CD4-positive, alpha-beta T cell treated with Interleukin-4 for 4 hours (primary cell): ENCODE measurements around the gene GSK3A.

ENCODE experiments used
- DNase-seq: peaks from one replicate; pipeline ENCODE4 v3.0.0-alpha.2; 2020

Gene GSK3A

GRCh38 chr19:42220751-42221097, 21.7 kb downstream of the GSK3A start:
- DNase-seq = no peak

DNA sequence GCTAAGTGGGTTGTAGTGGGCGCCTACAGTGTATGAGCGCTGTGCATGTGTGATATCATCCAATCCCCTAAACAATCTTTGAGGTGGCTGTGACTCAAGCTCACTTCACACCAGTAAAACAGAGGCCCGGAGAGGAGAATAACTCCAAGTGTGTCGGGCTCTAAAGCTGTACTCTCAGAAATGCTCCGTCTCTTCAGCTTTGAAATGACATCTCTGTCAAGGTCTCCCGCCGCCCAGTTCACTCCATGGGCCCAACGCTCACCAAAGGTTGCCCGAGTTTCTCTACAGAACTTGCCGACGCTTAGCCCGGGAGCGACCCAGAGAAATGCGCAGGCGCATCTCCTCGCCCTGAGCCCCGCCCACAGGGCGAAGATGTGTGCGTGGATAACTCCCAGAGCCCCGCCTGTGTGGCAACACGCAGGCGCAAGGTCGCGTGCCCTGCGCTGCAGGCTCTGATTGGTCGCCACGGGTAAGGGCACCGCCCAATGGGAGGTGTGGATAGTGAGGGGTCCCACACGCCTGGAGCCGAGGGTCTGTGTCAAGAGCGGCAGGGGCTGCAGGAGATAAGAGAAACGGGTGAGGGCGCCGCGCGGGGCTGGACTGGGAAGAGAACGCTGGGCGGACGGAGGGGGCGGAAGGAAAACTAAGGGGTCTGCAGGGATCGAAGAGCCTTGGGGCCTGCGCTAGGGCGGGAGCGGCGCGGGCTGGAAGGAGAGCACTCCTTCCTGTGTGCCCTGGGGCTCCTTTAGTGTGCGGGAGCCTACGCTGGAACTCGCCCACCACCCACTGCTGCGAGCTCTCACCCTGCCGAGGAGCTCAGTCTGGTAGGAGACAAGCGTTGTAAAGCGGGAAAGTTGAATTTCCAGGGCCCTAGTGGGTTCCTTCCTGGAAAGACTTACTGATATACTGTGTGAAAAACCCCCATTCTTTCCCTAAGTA, 22.3 kb downstream of the GSK3A start, which contains the start of gene ZNF526:
Gene ZNF526, plus strand, starts transcription at position 501 of the 939 bp plus-strand sequence. CDS start 4,092 bp downstream, outside the sequence.
- peak; percentile 96 for DNase-seq

- peak; percentile 99 for DNase-seq
Measured at GRCh38 chr19:42217520-42218437, 24.6 kb downstream of the GSK3A start, which contains the start of gene DEDD2. TSS of gene DEDD2 (minus strand) at chr19:42217677. CDS start at chr19:42217007, 670 bp downstream.

GRCh38 chr19:42216653-42217519, 25.5 kb downstream of the GSK3A start:
- no peak for DNase-seq

GRCh38 chr19:42214810-42215485, 27.5 kb downstream of the GSK3A start:
- DNase-seq = no peak

- no peak for DNase-seq
Measured at GRCh38 chr19:42212886-42213285, 29.5 kb downstream of the GSK3A start.

GRCh38 chr19:42208612-42209011, 33.8 kb downstream of the GSK3A start:
- no peak for DNase-seq

DNA sequence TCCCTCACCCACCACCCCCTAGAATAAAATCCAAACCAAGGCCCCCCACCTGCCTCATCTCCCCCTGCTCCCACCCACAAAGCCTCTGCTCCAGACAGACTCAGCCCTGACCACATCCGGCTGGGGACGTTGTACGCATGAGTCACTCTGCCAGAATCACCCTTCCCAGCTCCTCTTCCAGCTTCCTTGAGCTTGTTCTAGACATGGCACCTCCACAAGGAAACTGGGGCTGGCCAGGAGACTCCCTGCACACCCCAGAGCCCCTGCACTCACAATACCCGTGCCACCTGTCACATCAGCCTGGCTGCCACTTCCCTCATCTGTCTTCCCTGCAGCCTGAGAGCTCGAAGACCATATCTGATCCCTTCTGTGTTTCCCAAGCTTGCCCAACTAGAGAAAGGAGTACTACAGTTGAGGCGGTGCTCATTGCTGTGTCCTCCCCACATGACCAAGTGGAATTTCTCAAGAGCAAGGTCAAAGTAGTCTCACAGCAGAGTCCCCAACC, 34.6 kb downstream of the GSK3A start:
- peak; percentile 41 for DNase-seq

DNA sequence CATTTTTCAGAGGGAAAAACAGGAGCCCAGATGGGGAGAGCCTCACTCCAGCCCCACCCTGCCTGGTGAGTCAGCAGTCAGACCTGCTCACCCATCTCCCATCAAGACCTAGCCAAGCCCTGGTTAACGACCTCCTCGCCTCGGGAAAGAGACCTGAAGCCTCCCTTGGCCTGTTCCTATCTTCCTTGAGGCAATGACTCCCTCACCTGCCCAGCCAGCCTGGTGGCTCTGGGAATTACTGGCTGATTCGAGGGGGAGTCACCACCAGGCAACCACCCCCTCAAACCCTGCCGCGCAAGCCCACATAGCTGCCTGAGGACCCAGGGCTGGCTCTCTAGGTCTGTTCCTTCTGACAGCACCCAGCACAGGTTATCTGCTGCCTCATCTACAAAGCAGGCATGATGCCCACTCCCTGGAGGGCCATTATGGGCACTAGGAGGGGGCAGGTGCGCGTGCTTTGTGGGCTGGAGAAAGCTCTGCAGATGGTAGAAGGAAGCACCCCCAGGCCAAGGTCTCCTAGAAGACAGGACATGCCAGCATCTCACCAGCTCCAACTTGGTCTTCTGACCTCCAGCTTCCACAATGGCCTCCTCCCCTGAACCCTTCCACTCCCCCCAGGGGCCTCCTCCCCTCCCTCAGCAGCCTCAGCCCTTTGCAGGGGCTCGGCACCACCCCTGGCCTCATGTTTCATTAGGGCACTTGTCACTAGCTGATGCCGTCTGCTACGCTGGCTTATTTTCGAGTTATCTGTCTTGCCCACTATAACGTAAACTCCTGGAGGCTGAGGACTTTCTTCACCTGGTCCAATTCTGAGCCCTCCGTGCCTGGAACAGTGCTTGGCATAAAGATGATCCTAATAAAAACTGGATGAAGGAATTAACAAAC, 35.3 kb downstream of the GSK3A start:
- DNase-seq = no peak

DNA sequence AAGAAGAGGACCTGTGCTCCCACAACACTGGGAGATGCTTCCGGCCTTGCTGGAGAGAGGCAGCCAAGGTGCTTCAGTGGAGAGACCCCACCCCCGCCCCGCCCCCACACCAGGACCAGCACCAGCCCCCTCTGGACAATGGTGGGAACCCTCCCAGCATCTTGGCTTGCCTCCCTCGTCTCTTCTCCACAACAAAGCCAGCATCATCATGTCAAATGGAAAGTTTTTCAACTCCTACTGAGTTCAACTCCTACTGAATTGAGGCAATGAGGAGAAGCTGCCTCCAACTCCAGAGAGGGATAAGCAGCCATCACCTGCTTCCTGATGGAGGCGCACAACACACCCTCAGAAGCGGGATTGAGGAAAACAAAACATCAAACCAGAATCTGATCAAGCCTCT, 37.7 kb downstream of the GSK3A start:
- DNase-seq = no peak

DNA sequence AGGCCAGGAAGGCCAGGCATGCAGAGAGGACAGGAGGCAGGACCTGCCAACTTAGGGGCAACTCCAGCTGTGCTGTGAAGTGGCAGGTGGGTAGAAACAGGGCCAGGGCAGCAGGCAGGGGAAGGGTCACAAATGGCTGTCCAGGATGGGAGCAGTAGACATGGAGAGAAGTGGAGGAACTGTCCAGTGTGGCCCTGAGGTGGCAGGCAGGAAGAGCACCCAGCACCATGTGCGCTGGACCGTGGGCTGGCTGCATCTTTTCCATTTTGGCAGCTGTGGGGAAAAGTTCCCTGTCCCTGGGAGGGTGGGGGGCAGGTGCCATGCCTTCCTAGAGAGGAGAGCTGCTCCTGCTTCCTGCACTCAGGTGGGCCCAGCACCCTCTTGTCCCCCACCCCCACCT, 38.7 kb downstream of the GSK3A start:
- DNase-seq = no peak

DNA sequence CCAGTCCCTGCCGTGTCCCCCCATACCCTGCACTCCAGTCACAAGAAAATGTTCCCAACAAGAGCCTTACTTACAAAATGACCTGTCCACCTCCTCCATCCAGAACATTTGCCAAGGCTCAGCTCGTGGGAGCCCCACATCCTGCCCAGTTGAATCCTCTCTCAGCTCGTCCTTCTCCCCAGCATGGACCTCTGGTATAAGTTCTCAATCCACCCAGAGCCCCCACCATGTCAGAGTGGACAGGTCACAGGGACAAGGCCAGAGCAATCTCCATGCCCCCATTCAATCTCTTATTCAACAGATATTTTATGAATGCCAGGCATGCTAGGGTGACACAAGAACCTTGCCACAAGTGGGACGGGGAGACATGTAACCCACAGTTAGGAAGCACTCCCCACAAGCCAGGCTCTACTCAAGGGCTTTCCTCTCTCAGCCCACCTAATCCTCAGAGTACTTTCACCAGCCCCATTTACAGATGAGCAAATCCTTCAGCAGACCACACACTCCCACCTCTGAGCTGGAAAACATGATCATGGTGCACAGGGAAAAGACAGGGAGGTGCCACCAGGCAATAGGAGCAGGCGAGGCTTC, 40.0 kb downstream of the GSK3A start:
- DNase-seq = no peak

- DNase-seq = peak; percentile 68
Measured at GRCh38 chr19:42201489-42202289, 40.7 kb downstream of the GSK3A start.

- DNase-seq = no peak
Measured at GRCh38 chr19:42200116-42200715, 42.2 kb downstream of the GSK3A start.

DNA sequence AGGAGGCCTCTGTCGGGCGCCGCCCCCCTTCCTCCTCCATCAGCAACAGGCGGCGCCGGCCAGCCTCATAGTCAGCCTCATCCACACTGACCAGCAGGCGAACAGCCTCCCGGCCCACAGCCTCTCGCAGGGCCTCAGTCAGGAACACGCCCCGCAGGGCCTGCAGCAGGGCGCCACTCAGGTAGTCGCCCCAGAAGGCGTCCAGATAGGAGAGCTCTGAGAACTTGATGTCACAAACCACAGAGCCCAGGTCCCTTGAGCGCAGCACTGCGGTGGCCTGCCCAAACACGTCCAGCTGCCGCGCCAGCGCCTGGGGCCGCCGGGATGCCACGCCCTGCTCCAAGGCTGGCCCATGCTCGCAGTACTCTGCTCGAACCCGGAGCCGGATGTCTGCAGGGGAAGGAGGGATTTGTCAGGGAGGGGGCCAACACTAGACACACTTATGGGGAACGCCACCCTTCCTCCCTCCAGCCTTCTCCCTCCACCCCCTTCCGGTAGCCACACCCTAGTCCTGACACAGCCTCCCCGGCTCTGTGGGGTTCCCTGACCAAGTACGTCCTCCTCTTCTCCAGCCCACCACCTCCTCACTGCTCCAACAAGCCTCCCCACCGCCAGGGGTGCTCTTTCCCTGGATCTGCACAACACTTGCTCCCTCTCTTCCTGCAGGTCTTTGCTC, 42.8 kb downstream of the GSK3A start:
- DNase-seq = peak; percentile 69

DNA sequence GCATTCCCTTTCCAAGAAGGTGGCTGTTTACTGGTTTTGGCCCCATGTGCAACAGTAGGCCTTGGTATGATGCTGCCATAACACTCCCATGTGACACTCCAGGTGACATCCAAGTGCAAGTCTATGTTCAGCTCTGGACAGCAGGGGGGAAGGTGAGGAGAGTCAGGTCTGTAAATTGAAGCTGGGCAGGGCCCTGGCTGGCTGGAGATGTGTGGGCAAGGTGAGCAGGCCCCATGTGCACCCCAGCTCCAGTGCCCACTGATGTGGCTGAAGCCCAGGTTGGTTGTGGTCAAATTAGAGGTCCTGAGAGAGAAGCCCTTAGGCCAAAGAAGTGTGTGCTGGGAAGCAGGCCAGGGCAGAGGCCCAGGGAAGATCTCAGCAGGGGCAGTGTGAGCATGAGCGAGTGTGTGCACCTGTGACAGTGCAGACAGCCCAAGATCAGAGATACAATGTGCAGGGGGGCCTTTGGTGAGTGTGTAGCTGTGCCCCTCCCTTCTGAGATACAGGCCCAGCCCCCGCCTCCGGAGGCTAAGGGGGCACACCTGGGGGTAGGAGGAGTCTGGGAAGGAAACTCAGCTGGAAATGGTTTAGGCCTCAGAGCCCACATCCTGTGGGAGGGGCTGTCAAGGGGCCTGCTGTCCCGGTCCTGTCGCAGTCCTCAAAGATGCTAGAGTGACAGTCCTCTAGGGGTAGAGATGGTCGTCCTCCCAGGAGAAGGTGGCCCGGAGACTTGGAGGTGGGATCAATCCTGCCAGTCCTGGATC, 43.5 kb downstream of the GSK3A start:
- DNase-seq = peak; percentile 85

- no peak for DNase-seq
Measured at GRCh38 chr19:42197375-42197817, 45.0 kb downstream of the GSK3A start.
